OCI-LY3 (cell line): ENCODE measurements around the gene CROCC2.

ENCODE experiments used
- H2AFZ ChIP-seq: fragments of 200-600, 300-600 bp; shearing (Covaris generic); 2 replicates; pipeline ENCODE4 v1.6.0; 2014; ENCODE audit warnings: antibody characterized with exemption, low read depth, low read length
- H3K27ac ChIP-seq: fragments of 200-600, 300-600 bp; sonication (generic); 2 replicates; pipeline ENCODE4 v1.5.1; 2014; ENCODE audit warnings: mild to moderate bottlenecking, low read length, moderate library complexity, mixed read lengths
- H3K27me3 ChIP-seq: fragments of 200-600, 300-600 bp; sonication (generic); 2 replicates; pipeline ENCODE4 v1.6.1; 2014; ENCODE audit warnings: low read depth, low read length, mixed read lengths
- H3K36me3 ChIP-seq: fragments of 200-600, 300-600 bp; sonication (generic); replicated peaks from 2 replicates; pipeline ENCODE3; 2014; ENCODE audit warnings: low read depth, low read length, mixed read lengths
- H3K4me1 ChIP-seq: fragments of 300-600, 200-600 bp; sonication (generic); 2 replicates; pipeline ENCODE4 v1.6.1; 2014; ENCODE audit warnings: low read length, mixed read lengths
- H3K4me2 ChIP-seq: fragments of 200-600, 300-600 bp; sonication (generic); 2 replicates; pipeline ENCODE4 v1.6.1; 2014; ENCODE audit warnings: low read length, mixed read lengths
- H3K4me3 ChIP-seq: fragments of 300-600, 200-600 bp; sonication (generic); 2 replicates; pipeline ENCODE4 v1.5.1; 2014; ENCODE audit warnings: antibody characterized with exemption, mild to moderate bottlenecking, low read length, moderate library complexity
- H3K79me2 ChIP-seq: fragments of 300-600, 200-600 bp; shearing (Covaris generic); 2 replicates; pipeline ENCODE4 v1.6.1; 2014; ENCODE audit warnings: mild to moderate bottlenecking, low read length, mixed read lengths
- H3K9ac ChIP-seq: fragments of 300-600, 200-600 bp; shearing (Covaris generic); 2 replicates; pipeline ENCODE4 v1.6.0; 2014; ENCODE audit warnings: mild to moderate bottlenecking, low read length, moderate library complexity
- H3K9me3 ChIP-seq: fragments of 200-600, 300-600 bp; shearing (Covaris generic); 2 replicates; pipeline ENCODE4 v1.6.1; 2014; ENCODE audit warnings: low read length, mixed read lengths; ENCODE audit not compliant: insufficient read depth
- H4K20me1 ChIP-seq: fragments of 200-600, 300-600 bp; sonication (generic); 2 replicates; pipeline ENCODE4 v1.6.1; 2016; ENCODE audit warnings: low read length, mixed read lengths; ENCODE audit not compliant: insufficient read depth
- EZH2phosphoT487 ChIP-seq: fragments of 200-600 bp; shearing (Covaris generic); IDR thresholded peaks from 2 replicates; pipeline ENCODE4 v1.6.1; 2018; ENCODE audit warnings: antibody characterized with exemption, mixed run types, low read depth
- TF ChIP-seq, protein P1 (sequence below): fragments of 200-600, 300-600 bp; sonication (generic); IDR thresholded peaks from 2 replicates; pipeline ENCODE4 v1.5.1; 2014; ENCODE audit warnings: antibody characterized with exemption, low read length, low read depth

The CROCC2 gene

DNA sequence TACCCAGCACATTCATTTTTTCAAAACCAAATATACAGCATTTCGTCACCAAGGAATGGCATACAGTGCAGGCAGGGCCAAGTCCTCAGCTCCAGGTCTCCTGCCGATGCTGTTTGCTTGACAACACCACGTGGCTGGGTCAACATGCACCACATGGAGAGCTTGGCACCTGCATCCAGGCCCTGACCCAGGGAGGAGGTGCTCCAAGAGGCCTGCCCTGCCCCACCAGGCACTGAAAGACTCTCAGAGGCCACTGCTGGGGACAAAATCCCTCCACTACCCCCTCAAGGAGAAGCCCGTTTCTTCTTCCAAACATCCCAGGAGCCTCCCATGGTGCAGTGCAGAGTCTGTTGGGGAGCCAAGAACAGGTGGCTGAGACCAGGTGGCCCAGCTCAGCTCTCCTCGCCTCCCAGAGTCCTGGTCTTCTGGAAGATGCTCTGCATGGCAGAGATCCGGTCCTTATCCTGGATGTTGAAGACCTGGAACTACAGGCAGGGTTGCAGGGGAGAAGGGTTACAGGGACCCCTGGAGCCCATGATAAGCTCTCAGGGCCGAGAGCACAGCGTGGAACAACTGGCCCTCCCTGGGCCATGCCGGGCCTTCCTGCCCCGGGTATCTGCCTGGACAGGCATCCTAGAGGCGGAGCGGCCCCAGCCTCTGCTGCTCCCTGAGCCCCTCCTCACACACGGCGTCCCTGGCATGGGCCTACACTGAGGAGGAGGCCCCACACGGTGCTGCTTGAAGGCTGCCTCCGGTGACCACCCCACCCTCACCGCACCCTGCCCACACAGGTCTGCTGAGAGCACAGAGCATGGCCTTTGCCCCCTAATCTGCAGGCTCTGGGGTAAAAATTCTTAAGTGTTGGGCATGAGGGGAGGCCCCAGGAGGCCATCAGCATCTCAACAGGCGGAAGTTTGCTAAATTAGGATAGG lies 19.2 kb upstream of the CROCC2 start:
- H3K9ac ChIP-seq = no peak overlapping the region

DNA sequence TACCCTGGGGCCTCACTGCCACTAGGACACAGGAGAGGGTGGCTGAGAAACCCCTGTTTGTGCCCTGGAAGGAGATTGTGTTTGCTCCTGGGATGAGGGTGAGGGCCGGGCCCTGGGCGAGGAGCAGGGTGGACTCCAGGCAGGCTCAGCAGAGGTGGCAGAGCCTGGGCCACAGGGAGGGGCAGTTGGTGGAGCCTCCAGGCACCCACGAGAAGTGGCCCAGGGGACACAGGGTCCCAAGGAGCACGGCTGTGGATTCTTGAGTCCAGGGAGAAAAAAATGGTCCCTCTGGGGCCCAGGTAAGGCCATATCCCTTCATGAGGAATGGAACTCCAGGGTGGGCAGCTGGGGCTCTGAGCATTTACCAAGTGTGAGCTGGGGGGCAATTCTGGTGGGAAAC lies 18.5 kb upstream of the CROCC2 start:
- Histone ChIP-seq H3K4me3 (no peak overlapping the region), H3K36me3 (no peaks in the 10 kb centered on the region), H3K4me1 (no peaks in the 10 kb centered on the region), H3K4me2 (no peak overlapping the region), H3K27ac (no peak overlapping the region), H3K79me2 (no peaks in the 10 kb centered on the region), H3K9me3 (no peaks in the 10 kb centered on the region), H2AFZ (no peak overlapping the region), H3K27me3 (no peaks in the 10 kb centered on the region), H3K9ac (no peak overlapping the region), H4K20me1 (no peaks in the 10 kb centered on the region)
- TF ChIP-seq, protein P1, sequence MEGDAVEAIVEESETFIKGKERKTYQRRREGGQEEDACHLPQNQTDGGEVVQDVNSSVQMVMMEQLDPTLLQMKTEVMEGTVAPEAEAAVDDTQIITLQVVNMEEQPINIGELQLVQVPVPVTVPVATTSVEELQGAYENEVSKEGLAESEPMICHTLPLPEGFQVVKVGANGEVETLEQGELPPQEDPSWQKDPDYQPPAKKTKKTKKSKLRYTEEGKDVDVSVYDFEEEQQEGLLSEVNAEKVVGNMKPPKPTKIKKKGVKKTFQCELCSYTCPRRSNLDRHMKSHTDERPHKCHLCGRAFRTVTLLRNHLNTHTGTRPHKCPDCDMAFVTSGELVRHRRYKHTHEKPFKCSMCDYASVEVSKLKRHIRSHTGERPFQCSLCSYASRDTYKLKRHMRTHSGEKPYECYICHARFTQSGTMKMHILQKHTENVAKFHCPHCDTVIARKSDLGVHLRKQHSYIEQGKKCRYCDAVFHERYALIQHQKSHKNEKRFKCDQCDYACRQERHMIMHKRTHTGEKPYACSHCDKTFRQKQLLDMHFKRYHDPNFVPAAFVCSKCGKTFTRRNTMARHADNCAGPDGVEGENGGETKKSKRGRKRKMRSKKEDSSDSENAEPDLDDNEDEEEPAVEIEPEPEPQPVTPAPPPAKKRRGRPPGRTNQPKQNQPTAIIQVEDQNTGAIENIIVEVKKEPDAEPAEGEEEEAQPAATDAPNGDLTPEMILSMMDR = no peak
- TF ChIP-seq EZH2phosphoT487 = no peak

More for the DNA sequence above, 19.2 kb upstream of the CROCC2 start:
- Histone ChIP-seq H3K27me3 (no peaks in the 10 kb centered on the region), H3K4me2 (no peak overlapping the region), H2AFZ (no peak overlapping the region), H3K79me2 (no peaks in the 10 kb centered on the region), H3K4me3 (no peak overlapping the region), H3K27ac (no peak overlapping the region), H3K4me1 (no peaks in the 10 kb centered on the region), H4K20me1 (no peaks in the 10 kb centered on the region), H3K9me3 (no peaks in the 10 kb centered on the region), H3K36me3 (no peaks in the 10 kb centered on the region)
- TF ChIP-seq, protein P1 = no peak
- no peak for TF ChIP-seq EZH2phosphoT487

DNA sequence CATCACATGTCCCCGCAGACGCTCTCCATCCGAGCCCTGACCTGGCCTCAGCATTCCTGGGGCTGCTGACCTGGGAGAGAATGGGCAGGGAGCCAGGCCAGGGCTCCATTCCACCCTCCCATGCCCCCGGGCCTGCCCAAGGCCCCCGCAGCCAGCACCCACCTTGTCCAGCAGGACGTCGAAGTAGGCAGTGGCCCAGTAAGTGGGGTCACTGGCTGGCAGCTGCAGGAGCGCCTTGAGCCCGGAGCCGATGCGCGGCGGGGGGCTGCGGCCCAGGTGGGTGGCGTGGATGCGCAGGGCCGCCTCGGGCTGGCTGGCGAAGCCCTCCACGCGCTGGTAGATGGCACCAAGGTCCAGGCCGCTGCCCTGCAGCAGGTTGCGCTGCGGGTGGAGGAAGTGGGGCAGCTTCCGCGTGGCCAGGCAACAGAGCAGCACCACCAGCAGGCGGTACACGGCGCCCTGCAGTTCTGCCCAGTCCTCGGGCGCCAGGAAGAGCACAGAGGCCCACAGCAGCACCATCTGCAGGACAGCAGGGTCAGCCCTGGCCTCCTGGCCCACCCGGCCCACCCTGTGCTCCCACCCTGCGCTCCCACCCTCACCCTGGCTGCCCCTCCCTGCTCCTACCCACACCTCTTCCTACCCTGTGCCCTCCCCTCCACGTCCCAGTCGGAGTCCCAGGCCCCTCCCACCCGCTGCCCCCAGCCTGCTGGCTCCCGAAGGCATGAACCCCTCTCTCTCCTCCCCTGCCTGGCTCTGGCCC lies 17.8 kb upstream of the CROCC2 start:
- Histone ChIP-seq H3K9me3 (no peaks in the 10 kb centered on the region), H3K9ac (no peak overlapping the region), H3K4me2 (no peak overlapping the region), H3K27ac (no peak overlapping the region), H2AFZ (no peak overlapping the region), H4K20me1 (no peaks in the 10 kb centered on the region), H3K79me2 (no peaks in the 10 kb centered on the region), H3K4me3 (no peak overlapping the region), H3K27me3 (no peaks in the 10 kb centered on the region), H3K36me3 (no peaks in the 10 kb centered on the region), H3K4me1 (no peaks in the 10 kb centered on the region)
- TF ChIP-seq, protein P1 = no peak
- TF ChIP-seq EZH2phosphoT487 = no peak

DNA sequence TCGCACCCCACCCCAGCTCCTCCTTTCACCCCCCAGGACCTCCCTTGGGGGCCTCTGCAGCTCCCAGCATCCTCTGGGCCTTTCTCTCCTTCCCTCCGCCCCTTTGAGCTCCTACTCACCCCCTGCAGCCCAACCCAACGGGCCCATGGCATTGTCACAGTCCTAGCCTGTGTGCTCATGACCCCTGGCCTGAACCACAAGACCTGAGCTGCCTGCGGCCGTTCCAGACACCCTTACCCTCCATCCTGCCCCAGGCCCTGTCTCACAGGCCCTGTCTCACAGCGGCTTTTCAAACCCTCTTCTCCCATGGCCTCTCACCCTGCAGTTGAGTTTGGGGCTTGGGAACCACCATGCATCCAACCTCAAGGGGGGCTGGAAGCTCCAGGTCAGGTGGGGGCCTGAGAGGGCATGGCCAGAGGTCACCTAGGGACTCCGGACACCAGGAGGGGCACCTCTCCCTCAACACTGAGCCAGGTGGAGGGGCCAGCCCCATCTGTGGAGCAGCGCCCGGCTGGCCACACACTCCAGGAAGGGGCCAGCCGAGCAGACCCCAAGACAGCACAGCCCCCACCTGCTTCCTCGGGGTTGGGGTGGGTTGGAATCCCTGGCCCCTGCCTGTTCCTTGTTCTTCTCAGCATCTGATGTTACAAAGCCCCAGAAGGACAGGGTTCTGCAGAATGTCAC lies 17.1 kb upstream of the CROCC2 start:
- Histone ChIP-seq H3K79me2 (no peaks in the 10 kb centered on the region), H2AFZ (no peak overlapping the region), H3K4me1 (no peaks in the 10 kb centered on the region), H3K9me3 (no peaks in the 10 kb centered on the region), H3K27ac (no peak overlapping the region), H3K4me3 (no peak overlapping the region), H3K4me2 (no peak overlapping the region), H3K27me3 (no peaks in the 10 kb centered on the region), H3K36me3 (no peaks in the 10 kb centered on the region), H4K20me1 (no peaks in the 10 kb centered on the region), H3K9ac (no peak overlapping the region)
- no peak for TF ChIP-seq EZH2phosphoT487
- TF ChIP-seq, protein P1 = no peak
